Right renal pelvis (tissue), 4 donors: ENCODE results near the gene NR0B2. TPM values are rescaled to one million over a fixed set of nuclear protein-coding genes. Genes with fewer than 3 reads are reported as not detected.
A peak's percentile ranks its signal among the peaks of the same experiment; 100 is the strongest.
"Not testable (repeated sequence)": the region's sequence is repeated elsewhere in the genome, so short reads cannot be mapped to it uniquely, and the experiment has no call there.

Experiments
- DNase-seq, 4 donors: peaks; one replicate each; pipeline ENCODE4 v3.0.0-alpha.2; 2013; ENCODE audit warnings: low read depth in 4 of 4, low spot score in 3 of 4, missing footprints in 1 of 4
- polyA plus RNA-seq, 4 donors: library from polyadenylated mRNA; unstranded; fragments of 120-200 nt; gene quantifications; one replicate each; pipeline ENCODE4 v1.2.1, GENCODE V29; 2013; ENCODE audit not compliant: insufficient read length in 4 of 4

NR0B2 gene
- polyA plus RNA-seq, 4 donors = 1.2 to 1.8 (median 1.6) TPM

DNA sequence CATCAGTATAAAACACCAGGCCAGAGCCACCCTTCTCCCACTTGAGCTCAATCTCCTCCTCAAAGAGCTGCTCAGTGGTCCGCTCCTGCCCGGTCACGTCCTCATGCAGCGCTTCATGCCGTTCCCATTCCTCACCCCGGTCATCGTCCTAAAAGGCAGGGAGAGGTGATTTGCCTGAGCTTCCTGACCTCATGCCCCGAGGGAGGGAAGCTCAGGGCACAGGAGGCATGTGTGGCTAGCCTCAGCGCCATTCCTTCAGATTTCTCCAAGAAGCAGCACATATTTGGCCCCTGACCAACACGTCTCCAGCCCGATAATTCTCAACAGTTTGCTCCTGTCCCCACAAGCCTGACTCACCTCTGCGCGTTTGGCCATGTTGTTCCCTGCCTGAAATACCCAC is 19.5 kb downstream of the NR0B2 start:
- no peak for DNase-seq

DNA sequence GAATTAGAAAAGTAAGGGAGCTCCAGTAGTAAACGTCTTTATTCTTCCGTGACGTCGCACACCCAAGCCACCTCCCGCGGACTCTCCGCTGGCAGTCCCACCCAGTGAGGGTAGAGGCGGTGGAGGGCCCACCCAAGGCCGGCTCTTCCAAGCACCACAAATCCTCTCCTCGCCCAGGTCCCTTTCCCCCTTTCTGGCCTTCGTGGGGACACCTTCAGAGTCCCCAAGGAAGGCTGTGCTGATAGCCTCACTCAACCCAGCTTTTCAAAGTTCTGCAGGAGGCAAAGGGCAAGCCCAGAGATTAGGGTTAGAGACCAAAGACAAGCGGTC is 23.3 kb downstream of the NR0B2 start:
- no peak for DNase-seq

GRCh38 chr1:26889551-26890466 is 24.0 kb downstream of the NR0B2 start, which contains the start of gene GPN2:
GPN2 (minus strand) TSS chr1:26890283; CDS start chr1:26890096, 187 bp downstream.
- peak; percentile 61 to 76 (median 70) for DNase-seq

DNA sequence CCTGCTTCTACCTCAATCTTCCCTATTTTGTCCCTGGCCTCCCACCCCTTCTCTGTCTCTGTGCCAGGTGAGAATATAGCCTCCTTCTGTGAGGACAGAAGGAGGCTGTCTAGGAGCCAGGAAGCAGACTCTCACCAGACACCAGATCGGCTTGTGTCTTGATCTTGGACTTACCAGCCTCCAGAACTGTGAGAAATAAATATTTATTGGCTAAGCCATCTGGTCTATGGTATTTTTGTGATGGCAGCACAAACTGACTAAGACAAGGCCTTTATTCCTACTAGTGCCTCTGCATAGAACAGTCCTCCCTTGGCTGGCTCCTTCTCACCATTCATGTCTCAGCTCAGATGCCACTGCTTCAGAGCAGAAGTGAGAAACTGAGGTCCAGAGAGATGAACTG is 25.5 kb downstream of the NR0B2 start:
- no peak for DNase-seq

DNA sequence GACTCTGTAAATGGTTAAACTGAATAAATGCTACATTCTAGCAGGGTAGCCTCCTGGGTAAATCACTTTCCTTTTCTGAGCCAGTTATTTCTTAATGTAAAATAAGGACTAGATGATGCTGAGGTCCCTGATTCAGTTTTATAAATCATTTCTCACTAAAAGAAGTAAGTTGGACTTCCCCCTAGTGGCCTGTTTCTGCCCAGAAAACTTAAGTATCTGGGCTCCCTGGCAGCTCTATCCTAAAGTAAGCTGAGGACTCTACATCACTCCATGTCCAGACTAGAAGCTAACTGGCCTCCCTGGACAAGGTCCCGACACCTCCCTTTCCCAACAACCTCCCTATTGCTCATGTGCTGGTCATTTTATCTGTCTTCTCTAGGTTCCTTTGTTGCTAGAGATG is 26.6 kb downstream of the NR0B2 start:
- DNase-seq = no peak

GRCh38 chr1:26882696-26883463 is 30.9 kb downstream of the NR0B2 start:
- no peak for DNase-seq

DNA sequence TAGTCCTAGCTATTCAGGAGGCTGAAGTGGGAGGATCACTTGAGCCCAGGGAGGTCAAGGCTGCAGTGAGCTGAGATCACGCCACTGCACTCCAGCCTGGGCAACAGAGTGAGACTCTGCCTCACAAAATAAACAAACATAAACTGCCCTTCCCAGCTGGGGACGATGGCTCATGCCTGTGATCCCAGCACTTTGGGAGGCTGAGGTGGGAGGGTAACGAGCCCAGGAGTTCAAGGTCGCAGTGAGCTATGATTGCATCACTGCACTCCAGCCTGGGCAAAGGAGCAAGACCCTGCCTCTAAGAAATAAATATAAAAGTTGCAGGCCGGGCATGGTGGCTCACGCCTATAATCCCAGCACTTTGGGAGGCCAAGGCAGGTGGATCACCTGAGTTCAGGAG is 32.2 kb downstream of the NR0B2 start:
- DNase-seq = not testable (repeated sequence)

DNA sequence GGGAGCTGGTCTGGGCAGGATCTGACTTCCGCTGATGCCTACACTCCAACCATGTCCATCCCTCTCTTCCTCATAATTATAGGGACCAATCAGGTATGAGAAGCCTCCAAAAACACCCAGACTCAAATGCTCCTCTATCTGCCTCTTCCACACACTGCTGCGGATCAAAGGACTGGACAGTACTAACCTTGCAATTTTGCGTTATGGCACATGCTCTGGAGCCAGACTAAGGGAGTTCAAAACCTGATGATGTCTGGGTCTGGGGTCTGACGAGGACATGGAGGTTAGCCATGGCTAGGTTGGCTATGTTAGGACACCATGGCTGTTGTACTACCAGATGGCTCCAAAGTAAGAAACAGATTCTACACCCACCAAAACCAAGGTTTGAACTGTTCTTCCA is 34.0 kb downstream of the NR0B2 start:
- DNase-seq = no peak

DNA sequence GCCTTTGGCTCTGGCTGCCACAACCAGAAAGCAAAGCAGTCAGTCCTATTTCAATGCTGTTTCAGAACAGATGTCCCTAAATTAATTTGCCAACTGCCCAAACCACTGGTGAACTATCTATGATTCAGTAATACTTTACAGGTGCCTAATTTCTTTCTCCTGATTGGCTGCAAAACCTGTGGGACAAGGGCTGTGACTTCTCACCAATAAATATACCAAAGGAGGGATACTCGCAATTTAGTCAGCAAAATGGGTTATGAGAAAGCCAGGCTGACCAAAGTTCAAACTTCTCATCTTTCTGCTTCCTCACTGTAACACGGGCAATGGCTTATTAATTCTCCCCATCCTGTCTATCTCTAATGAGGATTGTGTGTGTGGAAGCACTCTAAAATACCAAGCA is 36.4 kb downstream of the NR0B2 start:
- no peak for DNase-seq

GRCh38 chr1:26874896-26875295 is 38.9 kb downstream of the NR0B2 start:
- DNase-seq = no peak

DNA sequence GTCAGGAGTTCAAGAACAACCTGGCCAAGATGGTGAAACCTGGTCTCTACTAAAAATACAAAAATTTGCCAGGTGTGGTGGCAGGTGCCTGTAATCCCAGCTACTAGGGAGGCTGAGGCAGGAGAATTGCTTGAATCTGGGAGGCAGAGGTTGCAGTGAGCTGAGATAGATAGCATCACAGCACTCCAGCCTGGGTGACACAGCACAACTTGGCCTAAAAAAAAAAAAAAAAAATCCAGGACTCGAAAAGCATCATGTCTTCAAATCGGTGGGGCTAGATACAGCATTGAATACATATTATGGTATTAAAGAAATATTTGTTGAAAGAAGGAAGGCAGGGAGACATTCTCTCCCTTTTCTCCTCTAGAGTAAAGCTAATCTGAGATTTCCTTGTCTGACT is 40.7 kb downstream of the NR0B2 start:
- not testable (repeated sequence) for DNase-seq

- peak; percentile 92 to 94 (median 93) for DNase-seq
These were observed 48.9 kb downstream of the NR0B2 start for GRCh38 chr1:26864610-26865480.

DNA sequence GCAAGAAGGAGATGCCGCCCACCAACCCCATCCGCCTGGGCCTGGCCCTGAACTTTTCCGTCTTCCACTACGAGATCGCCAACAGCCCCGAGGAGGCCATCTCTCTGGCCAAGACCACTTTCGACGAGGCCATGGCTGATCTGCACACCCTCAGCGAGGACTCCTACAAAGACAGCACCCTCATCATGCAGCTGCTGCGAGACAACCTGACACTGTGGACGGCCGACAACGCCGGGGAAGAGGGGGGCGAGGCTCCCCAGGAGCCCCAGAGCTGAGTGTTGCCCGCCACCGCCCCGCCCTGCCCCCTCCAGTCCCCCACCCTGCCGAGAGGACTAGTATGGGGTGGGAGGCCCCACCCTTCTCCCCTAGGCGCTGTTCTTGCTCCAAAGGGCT is 50.1 kb downstream of the NR0B2 start:
- no peak for DNase-seq

DNA sequence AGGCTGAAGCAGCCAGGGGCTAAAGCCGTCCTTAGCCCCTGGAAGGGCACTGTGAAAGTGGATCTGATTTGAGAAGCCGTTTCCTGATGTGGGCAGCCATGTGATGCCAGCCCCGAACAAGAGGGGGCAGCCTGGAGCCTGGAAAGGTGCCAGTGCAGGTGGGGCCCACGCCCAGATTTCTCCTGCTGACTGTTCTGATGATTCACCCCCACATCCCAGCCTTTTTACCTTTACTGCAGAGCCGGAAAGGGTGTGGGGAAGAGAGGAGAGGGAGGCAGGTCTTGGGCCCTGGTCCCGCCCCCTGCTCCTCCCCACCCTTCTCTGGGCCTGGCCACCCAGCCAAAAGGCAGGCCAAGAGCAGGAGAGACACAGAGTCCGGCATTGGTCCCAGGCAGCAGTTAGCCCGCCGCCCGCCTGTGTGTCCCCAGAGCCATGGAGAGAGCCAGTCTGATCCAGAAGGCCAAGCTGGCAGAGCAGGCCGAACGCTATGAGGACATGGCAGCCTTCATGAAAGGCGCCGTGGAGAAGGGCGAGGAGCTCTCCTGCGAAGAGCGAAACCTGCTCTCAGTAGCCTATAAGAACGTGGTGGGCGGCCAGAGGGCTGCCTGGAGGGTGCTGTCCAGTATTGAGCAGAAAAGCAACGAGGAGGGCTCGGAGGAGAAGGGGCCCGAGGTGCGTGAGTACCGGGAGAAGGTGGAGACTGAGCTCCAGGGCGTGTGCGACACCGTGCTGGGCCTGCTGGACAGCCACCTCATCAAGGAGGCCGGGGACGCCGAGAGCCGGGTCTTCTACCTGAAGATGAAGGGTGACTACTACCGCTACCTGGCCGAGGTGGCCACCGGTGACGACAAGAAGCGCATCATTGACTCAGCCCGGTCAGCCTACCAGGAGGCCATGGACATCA is 50.7 kb downstream of the NR0B2 start, which contains the start of gene SFN:
Gene SFN (plus strand): TSS at position 369 of the 904 bp plus-strand sequence. CDS start 64 bp downstream, at position 433.
- no peak for DNase-seq

DNA sequence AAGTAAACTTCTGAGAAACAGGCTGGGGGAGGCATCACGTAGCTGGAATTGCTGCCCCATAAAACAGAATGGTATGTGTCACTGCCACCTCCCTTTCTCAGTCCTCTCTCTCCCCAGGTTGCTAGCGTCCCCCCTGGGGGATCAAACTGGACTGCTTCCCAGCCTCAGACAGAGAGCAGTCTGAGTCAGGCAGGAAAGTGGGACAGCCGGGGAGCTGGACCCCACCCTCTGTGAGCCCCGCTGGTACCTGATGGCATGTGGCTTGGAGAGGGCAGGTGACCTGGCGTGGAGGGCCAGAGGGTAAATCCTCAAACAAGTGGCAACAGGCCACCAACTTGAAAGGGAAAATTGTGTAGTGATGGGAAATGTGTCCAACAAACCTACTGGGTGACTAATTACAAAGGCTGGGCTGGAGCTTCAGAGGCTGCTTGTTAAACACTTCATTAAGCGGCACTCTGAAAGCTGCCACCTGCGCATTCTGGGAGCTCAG is 51.8 kb downstream of the NR0B2 start:
- DNase-seq = no peak
